Activated naive CD4-positive, alpha-beta T cell treated with anti-CD3 and anti-CD28 coated beads, Interleukin-2, amount 10 ng/mL, durations not matched to agents 7 days and 5 days (primary cell): ENCODE data around the gene PPP1CB.
A peak's percentile ranks its signal among the peaks of the same experiment; 100 is the strongest.
"Not testable (repeated sequence)": the region's sequence is repeated elsewhere in the genome, so short reads cannot be mapped to it uniquely, and the experiment has no call there.

Source experiments
- CTCF ChIA-PET: fragments of 350-600 bp; sonication (Branson Sonifier 250); formaldehyde crosslinking; loops from one replicate; lab custom pipeline; 2021; ENCODE audit warnings: antibody characterized with exemption; lab: Charles Lee
- DNase-seq: peaks from one replicate; pipeline ENCODE4 v3.0.0-alpha.2; 2020
- H3K27ac Mint-ChIP-seq: one replicate; pipeline ENCODE4 v1.8.0; 2021; ENCODE audit warnings: mild to moderate bottlenecking, moderate library complexity, mixed read lengths
- H3K27me3 Mint-ChIP-seq: one replicate; pipeline ENCODE4 v1.8.0; 2021; ENCODE audit warnings: mild to moderate bottlenecking, mixed read lengths
- H3K36me3 Mint-ChIP-seq: one replicate; pipeline ENCODE4 v1.8.0; 2021; ENCODE audit warnings: mixed read lengths
- H3K4me1 Mint-ChIP-seq: one replicate; pipeline ENCODE4 v1.8.0; 2021; ENCODE audit warnings: mixed read lengths
- H3K4me3 Mint-ChIP-seq: one replicate; pipeline ENCODE4 v1.8.0; 2021; ENCODE audit warnings: mild to moderate bottlenecking, moderate library complexity, mixed read lengths
- H3K9me3 Mint-ChIP-seq: one replicate; pipeline ENCODE4 v1.8.0; 2021; ENCODE audit warnings: mixed read lengths

The PPP1CB gene

DNA sequence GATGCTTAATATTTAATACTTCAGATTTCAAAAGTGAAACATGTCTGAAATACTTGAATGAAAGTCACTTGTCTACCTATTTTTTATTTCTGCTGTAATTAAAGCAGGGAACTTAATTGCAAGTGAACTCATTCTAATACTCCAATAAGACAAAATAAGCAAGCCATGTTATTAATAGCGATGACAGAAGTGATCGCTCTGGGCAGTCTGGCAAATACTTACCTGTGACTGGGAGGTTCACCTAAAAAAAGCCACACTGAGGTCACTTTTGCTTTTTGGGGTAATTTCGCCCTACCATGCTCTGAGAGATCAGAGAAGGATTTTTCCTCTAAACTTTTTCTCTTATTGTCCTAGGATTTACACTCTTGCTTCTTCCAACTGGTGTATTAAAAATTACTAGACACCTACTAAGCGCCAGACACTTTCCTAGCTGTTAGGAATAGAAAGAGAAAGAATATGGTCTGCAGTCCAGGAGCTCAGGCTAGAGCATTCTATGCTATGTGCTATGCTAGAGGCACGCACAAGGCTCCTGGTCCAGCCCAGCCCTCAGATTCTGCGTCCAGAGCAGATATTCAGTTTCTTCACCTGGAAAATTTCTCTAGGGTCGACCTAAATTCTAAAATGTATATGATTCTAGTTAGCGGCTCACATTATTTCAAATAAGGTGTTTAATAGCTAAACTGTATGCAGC, 26.5 kb upstream of the PPP1CB start:
- H3K9me3 Mint-ChIP-seq = no peaks in the 10 kb centered on the region
- CTCF ChIA-PET = no interaction called here

DNA sequence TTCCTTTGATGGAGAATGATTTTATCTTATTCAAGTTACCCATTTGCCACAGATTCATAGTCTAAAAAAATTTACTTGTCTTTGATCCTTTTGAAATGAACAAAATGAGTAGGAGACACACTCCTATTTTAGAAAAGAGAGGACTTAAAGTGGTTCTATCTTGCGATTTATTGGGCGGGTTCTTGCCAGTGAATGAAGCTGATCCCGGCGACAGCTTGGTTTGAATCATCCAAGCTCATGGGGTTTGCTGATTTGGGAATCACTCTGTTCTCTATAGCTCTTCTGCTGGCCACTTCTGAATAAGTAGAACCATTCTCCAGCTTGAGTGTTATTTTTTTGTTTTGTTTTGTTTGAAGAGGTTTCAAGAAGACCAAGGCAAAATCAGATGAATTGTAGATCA, 25.5 kb upstream of the PPP1CB start:
- peaks cover 9% of the 10 kb centered on the region for H3K27me3 Mint-ChIP-seq
- no peaks in the 10 kb centered on the region for H3K36me3 Mint-ChIP-seq
- H3K4me3 Mint-ChIP-seq = no peak overlapping the region
- CTCF ChIA-PET = no interaction called here
- no peaks in the 10 kb centered on the region for H3K9me3 Mint-ChIP-seq
- no peak overlapping the region for H3K27ac Mint-ChIP-seq
- DNase-seq = no peak
- peaks cover 10% of the 10 kb centered on the region for H3K4me1 Mint-ChIP-seq

More for the DNA sequence above, 26.5 kb upstream of the PPP1CB start:
- no peak overlapping the region for H3K4me3 Mint-ChIP-seq
- H3K27ac Mint-ChIP-seq = no peak overlapping the region
- peaks cover 9% of the 10 kb centered on the region for H3K27me3 Mint-ChIP-seq
- H3K4me1 Mint-ChIP-seq = peaks cover under 1% of the 10 kb centered on the region
- no peaks in the 10 kb centered on the region for H3K36me3 Mint-ChIP-seq
- DNase-seq = no peak

DNA sequence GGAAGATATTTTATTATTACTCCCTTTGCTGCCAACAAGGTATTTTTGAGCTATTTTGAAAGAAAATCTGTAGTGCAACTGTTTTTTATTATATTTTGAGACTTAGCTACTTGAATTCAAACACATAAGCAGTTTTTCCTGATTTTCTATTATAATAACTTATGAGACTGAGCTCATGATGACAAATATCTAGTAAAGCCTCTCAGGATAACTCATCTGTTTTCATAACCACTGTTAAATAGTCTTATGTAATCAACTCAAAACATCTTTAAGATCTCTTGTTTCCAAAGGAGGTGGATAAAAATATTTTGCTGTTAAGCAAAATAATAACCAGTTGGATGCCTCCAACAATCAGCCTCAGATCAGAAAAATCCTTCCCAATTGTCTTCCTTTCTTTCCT, 21.9 kb upstream of the PPP1CB start:
- H3K27me3 Mint-ChIP-seq = no peaks in the 10 kb centered on the region

DNA sequence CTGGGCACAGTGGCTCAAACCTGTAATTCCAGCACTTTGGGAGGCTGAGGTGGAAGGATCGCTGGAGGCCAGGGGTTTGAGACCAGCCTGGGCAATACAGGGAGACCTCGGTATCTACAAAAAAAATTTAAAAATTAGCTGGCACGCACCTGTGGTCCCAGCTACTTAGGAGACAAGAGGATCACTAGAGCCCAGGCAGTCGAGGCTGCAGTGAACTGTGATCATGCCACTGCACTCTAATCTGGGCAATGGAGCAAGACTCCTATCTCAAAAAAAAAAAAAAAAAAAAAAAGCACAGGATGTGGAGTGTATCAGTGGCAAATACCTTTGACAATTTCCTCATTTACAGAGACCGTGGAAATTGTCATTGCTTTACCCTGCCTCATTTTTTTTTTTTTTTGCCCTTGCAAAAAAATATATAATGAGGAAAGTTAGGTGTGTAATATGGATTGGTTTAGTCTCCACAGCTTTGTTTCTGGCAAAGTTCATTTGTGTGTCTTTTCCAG, 20.9 kb upstream of the PPP1CB start:
- no peak for DNase-seq
- CTCF ChIA-PET = no interaction called here
- H3K4me3 Mint-ChIP-seq = no peak overlapping the region
- H3K9me3 Mint-ChIP-seq = no peaks in the 10 kb centered on the region
- H3K27me3 Mint-ChIP-seq = no peaks in the 10 kb centered on the region
- H3K36me3 Mint-ChIP-seq = no peaks in the 10 kb centered on the region
- H3K4me1 Mint-ChIP-seq = peaks cover 12% of the 10 kb centered on the region
- H3K27ac Mint-ChIP-seq = no peak overlapping the region

More for the DNA sequence above, 21.9 kb upstream of the PPP1CB start:
- Mint-ChIP-seq H3K36me3 (no peaks in the 10 kb centered on the region), H3K4me1 (peaks cover 12% of the 10 kb centered on the region), H3K27ac (no peak overlapping the region), H3K4me3 (no peak overlapping the region), H3K9me3 (no peaks in the 10 kb centered on the region)
- CTCF ChIA-PET = interaction anchor here (0.8 kb wide), 2 partner anchors 42 to 56 kb away, joined by 3 read pairs; no protein-coding TSS in a partner anchor
- DNase-seq = no peak

DNA sequence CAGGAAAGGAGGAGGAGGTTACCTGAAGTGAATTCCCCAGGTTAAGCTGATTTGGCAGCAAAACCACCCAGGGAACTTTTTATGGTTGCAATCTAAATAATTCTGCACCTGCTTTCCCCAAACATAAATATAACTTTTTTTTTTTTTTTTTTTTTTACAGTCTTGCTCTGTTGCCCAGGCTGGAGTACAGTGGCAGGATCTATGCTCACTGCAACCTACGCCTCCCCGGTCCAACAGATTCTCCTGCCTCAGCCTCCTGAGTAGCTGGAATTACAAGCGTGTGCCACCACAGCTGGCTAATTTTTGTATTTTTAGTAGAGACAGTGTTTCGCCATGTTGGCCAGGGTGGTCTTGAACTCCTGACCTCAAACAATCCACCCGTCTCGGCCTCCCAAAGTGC, 16.1 kb upstream of the PPP1CB start:
- Mint-ChIP-seq H3K27me3 (peaks cover 22% of the 10 kb centered on the region), H3K4me3 (no peak overlapping the region), H3K9me3 (peaks cover 12% of the 10 kb centered on the region), H3K36me3 (peaks cover 3% of the 10 kb centered on the region), H3K4me1 (peaks cover 9% of the 10 kb centered on the region), H3K27ac (no peak overlapping the region)
- CTCF ChIA-PET = no interaction called here
- DNase-seq = no peak

DNA sequence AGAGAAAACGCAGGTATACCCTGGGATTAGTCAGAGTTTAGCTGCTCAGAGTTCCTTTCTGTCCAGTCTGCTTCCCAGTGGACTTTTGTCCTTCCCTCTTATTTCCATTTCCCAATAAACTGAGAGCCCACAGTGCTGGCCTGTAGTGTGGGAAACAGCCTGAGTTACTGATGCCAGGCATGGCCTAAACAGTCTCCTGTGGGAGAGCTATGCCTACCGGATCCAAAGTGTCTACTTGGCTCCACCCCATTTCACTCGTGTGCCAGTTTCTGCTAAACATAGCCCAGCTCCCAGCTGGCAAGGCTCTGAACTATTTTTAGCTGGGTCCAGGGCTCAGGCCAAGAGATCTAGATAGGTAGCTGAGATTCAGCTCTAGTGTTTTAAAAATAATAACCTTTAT, 15.6 kb upstream of the PPP1CB start:
- CTCF ChIA-PET = no interaction called here
- H3K27me3 Mint-ChIP-seq = peaks cover 24% of the 10 kb centered on the region
- peaks cover 3% of the 10 kb centered on the region for H3K36me3 Mint-ChIP-seq
- peaks cover 12% of the 10 kb centered on the region for H3K9me3 Mint-ChIP-seq
- no peak for DNase-seq
- no peak overlapping the region for H3K4me3 Mint-ChIP-seq
- no peak overlapping the region for H3K27ac Mint-ChIP-seq
- peaks cover 6% of the 10 kb centered on the region for H3K4me1 Mint-ChIP-seq

DNA sequence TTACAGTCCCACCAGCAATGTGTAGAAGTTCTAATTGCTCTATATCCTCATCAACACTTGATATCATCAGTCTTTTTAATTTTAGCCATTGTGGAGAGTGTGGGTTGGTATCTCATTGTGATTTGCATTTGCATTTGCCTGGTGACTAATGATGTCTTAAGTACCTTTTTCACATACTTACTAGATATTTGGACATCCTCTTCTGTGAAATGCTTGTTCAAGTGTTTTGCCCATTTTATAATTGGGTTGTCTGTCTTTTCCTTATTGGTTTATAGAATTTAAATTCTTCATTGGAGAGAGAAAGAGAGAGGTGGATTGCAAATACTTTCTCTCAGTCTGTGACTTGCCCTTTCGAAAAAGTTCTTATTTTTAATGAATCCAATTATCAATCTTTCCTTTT, 14.0 kb upstream of the PPP1CB start:
- Mint-ChIP-seq H3K36me3 (peaks cover 3% of the 10 kb centered on the region), H3K27ac (no peak overlapping the region), H3K27me3 (peaks cover 24% of the 10 kb centered on the region), H3K4me1 (peaks cover 2% of the 10 kb centered on the region), H3K9me3 (peaks cover 12% of the 10 kb centered on the region), H3K4me3 (no peak overlapping the region)
- DNase-seq = no peak
- CTCF ChIA-PET = no interaction called here

DNA sequence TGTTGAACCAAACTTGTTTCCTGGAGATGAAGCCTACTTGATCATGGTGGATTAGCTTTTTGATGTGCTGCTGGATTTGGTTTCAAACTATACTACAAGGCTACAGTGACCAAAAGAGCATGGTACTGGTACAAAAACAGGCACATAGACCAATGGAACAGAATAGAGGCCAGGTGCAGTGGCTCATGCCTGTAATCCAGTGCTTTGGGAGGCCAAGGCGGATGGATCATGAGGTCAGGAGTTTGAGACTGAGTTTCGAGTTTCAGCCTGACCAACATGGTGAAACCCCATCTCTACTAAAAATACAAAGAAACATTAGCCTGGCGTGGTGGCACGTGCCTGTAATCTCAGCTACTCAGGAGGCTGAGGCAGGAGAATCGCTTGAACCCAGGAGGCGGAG, 9.0 kb upstream of the PPP1CB start:
- CTCF ChIA-PET, H3K9me3 Mint-ChIP-seq, H3K27ac Mint-ChIP-seq: not testable (repeated sequence)

DNA sequence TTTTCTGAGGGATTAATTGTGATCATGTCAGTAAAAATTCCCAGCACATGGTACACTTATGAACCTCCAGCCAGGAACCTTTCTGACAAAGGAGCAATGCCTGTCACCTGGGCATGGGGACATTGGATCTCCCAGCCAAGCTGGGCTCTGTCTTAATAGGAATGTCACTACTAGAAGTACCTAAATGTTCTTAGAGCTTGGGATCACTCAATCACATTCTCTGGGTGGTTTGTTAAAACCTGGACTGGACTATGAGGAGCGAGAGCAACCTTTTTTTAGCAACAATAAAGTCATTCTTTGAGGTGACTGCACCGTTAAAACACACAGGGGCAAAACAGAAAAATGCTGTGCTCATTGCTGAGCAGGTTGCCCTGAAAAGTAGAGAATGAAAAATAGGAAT, 6.4 kb upstream of the PPP1CB start:
- no peaks in the 10 kb centered on the region for H3K9me3 Mint-ChIP-seq
- H3K4me1 Mint-ChIP-seq = peaks cover 30% of the 10 kb centered on the region
- H3K36me3 Mint-ChIP-seq = no peaks in the 10 kb centered on the region
- H3K4me3 Mint-ChIP-seq = no peak overlapping the region
- no peak for DNase-seq
- H3K27me3 Mint-ChIP-seq = peaks cover 15% of the 10 kb centered on the region
- H3K27ac Mint-ChIP-seq = no peak overlapping the region
- CTCF ChIA-PET = interaction anchor here (1.9 kb wide), 1 partner anchor 151 kb away, joined by 5 read pairs; no protein-coding TSS in a partner anchor

More for the DNA sequence above, 9.0 kb upstream of the PPP1CB start:
- not testable (repeated sequence) for H3K4me1 Mint-ChIP-seq, H3K36me3 Mint-ChIP-seq, DNase-seq, H3K4me3 Mint-ChIP-seq
- H3K27me3 Mint-ChIP-seq = peaks cover 31% of the 10 kb centered on the region

DNA sequence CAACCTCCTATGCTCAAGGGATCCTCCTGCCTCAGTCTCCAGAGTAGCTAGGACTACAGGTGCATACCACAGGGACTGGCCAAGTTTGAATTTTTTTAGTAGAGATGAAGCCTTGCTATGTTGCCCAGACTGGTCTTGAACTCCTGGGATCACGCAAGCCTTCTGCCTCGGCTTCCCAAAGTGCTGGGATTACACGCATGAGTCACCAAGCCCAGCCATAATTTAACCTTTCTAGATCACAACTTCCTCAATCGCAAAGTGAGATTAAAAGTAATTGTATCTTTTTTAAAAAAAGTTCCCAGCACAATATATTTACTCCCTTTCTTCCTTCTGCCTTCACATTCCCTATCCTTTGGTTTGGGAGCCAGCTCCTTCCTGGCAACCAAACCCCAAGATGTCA, 5.8 kb upstream of the PPP1CB start:
- Mint-ChIP-seq H3K9me3 (no peaks in the 10 kb centered on the region), H3K27ac (no peak overlapping the region), H3K4me1 (peaks cover 34% of the 10 kb centered on the region), H3K36me3 (no peaks in the 10 kb centered on the region), H3K4me3 (no peak overlapping the region), H3K27me3 (peaks cover 11% of the 10 kb centered on the region)
- CTCF ChIA-PET = interaction anchor here (1.9 kb wide), 1 partner anchor 152 kb away, joined by 5 read pairs; no protein-coding TSS in a partner anchor
- no peak for DNase-seq

DNA sequence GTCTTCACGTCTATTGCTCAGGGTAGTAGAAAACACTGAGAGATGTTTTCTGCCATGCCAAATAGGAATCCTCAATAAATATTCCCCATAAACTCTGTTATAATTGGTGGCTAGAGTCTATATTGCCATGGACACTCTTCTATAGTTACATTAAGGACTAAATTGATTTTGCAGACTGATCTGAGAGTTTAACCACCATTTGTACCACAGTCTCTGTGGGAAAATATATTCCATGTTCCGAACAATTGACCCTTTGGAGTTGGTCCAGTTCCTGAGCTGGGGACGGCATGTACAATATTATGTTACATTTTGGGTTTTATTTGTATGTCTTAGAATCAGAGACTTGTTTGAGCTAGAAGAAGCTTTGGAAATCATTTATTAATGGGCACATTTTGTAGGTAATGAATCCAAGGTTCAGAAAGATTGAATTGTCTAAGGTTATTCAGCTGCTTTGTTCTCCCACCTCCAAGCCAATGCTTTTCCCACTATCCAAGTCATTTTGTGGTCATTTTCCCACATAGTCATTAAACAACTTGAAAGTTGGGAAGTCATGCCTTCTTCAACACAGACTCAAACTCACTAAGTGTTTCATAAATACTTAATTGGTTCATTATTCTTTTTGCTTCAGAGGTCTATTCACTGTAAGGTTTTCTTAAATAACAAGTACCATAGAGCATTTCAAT, 5.1 kb upstream of the PPP1CB start:
- H3K36me3 Mint-ChIP-seq = no peaks in the 10 kb centered on the region
- no peak overlapping the region for H3K4me3 Mint-ChIP-seq
- H3K9me3 Mint-ChIP-seq = no peaks in the 10 kb centered on the region
- H3K27me3 Mint-ChIP-seq = peaks cover 14% of the 10 kb centered on the region
- peaks cover 34% of the 10 kb centered on the region for H3K4me1 Mint-ChIP-seq
- CTCF ChIA-PET = interaction anchor here (2.2 kb wide), 1 partner anchor 152 kb away, joined by 14 read pairs; no protein-coding TSS in a partner anchor
- H3K27ac Mint-ChIP-seq = no peak overlapping the region
- no peak for DNase-seq

DNA sequence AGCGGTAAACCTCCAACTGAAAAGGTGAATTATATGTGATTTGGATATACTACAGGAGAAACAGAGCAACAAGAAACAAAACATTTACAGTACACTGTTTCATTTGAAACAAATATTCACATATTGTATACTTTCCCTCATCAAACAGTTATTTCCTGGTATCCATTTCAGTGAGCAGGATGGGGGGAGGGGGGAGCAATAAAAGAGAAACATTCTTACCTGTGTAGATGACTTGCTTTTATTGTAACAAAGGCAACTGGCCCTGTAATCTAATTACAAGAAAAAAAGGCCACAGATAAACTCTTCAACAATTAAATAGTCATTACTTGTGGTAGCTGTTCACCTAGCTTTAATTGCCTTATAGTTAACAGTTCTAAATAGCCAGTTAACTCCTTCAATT, 3.9 kb upstream of the PPP1CB start:
- Mint-ChIP-seq H3K27me3 (peaks cover 14% of the 10 kb centered on the region), H3K4me3 (peak overlapping the region; percentile 8), H3K4me1 (peaks cover 34% of the 10 kb centered on the region), H3K9me3 (no peaks in the 10 kb centered on the region), H3K27ac (peak overlapping the region; percentile 77), H3K36me3 (peaks cover 4% of the 10 kb centered on the region)
- CTCF ChIA-PET = interaction anchor here (0.8 to 2.2 kb wide), 2 partner anchors 154 to 182 kb away, joined by 3 to 14 read pairs; no protein-coding TSS in a partner anchor
- peak; percentile 27 for DNase-seq

DNA sequence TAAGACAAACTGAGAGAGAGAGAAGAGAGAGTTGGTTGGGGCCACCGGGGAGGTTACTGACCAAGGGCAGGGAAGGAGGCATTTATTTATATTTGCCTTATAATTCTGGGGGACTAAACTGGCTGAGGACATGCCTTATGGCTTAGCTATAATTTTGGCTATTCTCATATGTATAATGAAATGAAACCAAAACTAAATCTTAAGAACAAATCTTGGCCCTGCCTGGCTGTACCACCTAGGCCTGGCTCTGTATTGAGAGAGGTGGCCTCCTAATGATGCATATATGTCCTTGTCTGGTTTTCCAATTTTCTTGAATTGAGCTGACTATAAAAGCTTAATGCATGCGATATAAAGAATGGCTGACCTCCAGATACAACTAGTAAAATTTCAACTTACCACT, 3.5 kb upstream of the PPP1CB start:
- peak; percentile 26 for DNase-seq
- Mint-ChIP-seq H3K9me3 (no peaks in the 10 kb centered on the region), H3K36me3 (peaks cover 8% of the 10 kb centered on the region), H3K4me1 (peaks cover 34% of the 10 kb centered on the region), H3K27ac (peak overlapping the region; percentile 77), H3K4me3 (peak overlapping the region; percentile 8), H3K27me3 (peaks cover 14% of the 10 kb centered on the region)
- CTCF ChIA-PET = interaction anchor here (0.8 to 2.2 kb wide), 2 partner anchors 154 to 182 kb away, joined by 3 to 14 read pairs; no protein-coding TSS in a partner anchor

DNA sequence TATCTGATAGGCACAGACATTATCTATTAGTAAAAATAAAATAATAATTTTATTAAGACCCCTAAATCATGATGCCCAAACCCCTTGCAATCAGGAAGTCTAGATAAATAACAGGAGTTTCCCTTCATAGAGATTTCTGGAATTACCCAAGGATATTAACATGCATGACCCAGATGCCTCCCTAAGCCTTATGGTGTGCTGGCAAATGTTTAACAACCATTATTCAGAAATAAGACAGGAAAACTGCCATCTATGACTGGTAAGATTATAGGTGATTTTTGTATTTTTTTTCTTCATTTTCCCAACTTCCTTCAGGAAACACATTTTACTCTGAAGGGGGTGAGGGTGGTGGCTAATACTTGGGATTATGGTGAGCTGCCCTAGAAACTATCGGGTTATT, 2.7 kb upstream of the PPP1CB start:
- Mint-ChIP-seq H3K36me3 (peaks cover 8% of the 10 kb centered on the region), H3K27me3 (peaks cover 14% of the 10 kb centered on the region), H3K4me3 (no peak overlapping the region), H3K9me3 (no peaks in the 10 kb centered on the region), H3K4me1 (peaks cover 36% of the 10 kb centered on the region), H3K27ac (peak overlapping the region; percentile 97)
- no peak for DNase-seq
- CTCF ChIA-PET = interaction anchor here (0.8 kb wide), 1 partner anchor 128 kb away, joined by 3 read pairs; no protein-coding TSS in a partner anchor
